Activated T-cell treated with anti-CD3 and anti-CD28 coated beads for 1 hour (primary cell): ENCODE measurements around the gene PGM1.

Source experiments
- DNase-seq: peaks from one replicate; pipeline ENCODE4 v3.0.0-alpha.2; 2020; ENCODE audit warnings: low read depth

The PGM1 gene

DNA sequence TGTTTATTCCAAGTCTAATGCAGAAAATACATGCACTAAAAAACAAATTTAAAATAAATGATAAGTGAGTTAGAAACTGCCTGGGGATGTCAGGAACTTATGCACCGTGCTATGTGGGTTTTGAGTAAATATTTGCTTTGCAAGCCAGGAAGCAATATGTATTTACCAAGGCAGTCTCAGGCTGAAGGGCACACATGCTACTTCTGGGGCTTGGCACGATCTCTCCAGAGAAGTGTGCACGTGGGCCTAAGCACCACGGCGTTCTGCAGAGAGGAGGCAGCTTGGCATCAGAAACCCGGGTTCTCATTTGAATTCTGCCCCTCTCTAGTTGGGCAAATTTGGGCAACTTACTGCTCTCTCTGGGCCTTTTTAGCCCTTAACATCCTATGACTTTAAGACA is 108.0 kb downstream of the PGM1 start:
- no peak for DNase-seq

DNA sequence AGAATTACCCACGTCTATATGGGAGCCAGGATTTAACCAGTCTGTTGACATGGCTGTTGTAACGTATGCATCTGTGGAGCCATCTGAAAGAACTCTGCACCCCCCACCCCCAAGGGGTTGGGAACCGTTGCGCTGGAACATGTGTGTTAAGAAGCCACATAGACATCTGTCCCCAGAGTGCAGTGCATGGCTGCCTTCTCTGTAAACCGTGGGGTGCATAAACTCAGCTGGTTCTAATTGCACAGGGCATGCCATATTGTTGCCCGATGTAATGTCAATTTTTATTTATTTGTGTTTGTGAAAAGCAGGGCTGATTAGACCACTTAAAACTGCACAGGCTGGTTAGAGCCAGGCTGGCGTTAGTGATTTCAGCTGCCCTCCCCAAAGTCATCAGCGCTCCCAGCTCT is 110.5 kb downstream of the PGM1 start:
- DNase-seq: no peak

DNA sequence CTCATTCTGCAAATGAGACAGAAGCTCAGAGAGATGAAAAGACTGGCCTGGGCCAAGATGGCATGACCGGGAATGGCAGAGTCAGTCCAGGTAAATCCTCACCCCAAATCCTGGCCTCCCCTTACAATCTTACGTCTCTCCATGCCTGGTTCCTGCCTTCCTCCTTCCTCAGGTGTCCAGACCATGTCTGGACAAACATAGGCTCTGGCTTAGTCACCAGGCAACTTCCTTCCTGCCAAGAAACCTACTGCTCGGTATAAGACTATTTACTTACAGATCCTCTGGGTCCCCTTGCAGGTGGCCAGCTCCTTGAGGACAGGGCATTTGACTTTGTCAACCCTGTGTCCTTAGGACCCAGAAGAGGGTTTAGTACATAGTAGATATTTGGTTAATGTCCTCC is 111.2 kb downstream of the PGM1 start:
- DNase-seq: no peak

DNA sequence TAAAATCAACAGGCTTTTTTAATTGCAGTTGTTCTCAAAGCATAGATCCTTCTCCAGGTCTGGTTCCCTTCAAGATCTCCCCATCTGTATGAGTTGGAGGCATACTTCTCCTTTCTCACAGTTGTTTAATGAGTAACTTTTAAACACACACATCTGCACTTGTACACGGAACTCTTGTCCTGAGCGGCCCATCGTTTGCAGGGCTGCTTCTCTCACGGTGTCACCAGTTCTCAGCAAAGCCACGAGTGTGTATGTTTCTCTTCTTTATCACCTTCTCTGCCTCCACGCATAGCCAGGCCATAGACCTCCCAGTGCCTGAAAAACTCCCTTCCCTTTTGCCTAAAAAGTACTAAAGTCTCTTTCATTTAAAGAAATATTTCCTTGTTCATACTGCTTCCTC is 111.9 kb downstream of the PGM1 start:
- no peak for DNase-seq

GRCh38 chr1:63709267-63709828 is 116.1 kb downstream of the PGM1 start:
- DNase-seq: no peak
